ENCODE measurements around the gene TBC1D1.
"Not testable (repeated sequence)": the region's sequence is repeated elsewhere in the genome, so short reads cannot be mapped to it uniquely, and the experiment has no call there.

The TBC1D1 gene

GRCh38 chr4:37968747-37969146 is 77.9 kb downstream of the TBC1D1 start:
- H3K4me3 ChIP-seq (ENCODE audit: low read depth, low read length) = no peak overlapping the region
- TF ChIP-seq CTCF (IDR thresholded peaks at IDR 0.05; ENCODE audit: low read depth, low read length) = no peak

- 0 out of 2 replicates have a peak, but pooled peaks have one; percentile 26 for TF ChIP-seq CTCF (IDR thresholded peaks at IDR 0.05; ENCODE audit: low read depth, low read length)
- no peak overlapping the region for H3K4me3 ChIP-seq (ENCODE audit: low read depth, low read length)
Measured at GRCh38 chr4:37970702-37971101, 79.8 kb downstream of the TBC1D1 start.

- no peak overlapping the region for H3K4me3 ChIP-seq (ENCODE audit: low read depth, low read length)
- no peak for TF ChIP-seq CTCF (IDR thresholded peaks at IDR 0.05; ENCODE audit: low read depth, low read length)
Measured at GRCh38 chr4:37971202-37971601, 80.3 kb downstream of the TBC1D1 start.

- no peak overlapping the region for H3K4me3 ChIP-seq (ENCODE audit: low read depth, low read length)
- no peak for TF ChIP-seq CTCF (IDR thresholded peaks at IDR 0.05; ENCODE audit: low read depth, low read length)
Measured at GRCh38 chr4:37973441-37973840, 82.6 kb downstream of the TBC1D1 start.

DNA sequence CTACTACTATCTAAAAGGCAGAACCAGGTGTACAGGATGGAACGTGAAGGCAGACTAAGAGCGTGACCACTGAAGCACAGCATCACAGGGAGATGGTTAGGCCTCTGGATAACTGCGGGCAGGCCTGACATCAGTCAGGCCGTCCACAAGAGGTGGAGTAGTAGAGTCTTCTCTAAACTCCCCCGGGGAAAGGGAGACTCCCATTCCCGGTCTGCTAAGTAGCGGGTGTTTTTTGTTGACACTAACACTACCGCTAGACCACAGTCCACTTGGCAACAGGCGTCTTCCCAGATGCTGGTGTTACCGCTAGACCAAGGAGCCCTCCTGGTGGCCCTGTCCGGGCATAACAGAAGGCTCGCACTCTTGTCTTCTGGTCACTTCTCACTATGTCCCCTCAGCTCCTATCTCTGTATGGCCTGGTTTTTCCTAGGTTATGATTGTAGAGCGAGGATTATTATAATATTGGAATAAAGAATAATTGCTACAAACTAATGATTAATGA is 84.5 kb downstream of the TBC1D1 start:
- H3K4me3 ChIP-seq (ENCODE audit: low read depth, low read length) = not testable (repeated sequence)

DNA sequence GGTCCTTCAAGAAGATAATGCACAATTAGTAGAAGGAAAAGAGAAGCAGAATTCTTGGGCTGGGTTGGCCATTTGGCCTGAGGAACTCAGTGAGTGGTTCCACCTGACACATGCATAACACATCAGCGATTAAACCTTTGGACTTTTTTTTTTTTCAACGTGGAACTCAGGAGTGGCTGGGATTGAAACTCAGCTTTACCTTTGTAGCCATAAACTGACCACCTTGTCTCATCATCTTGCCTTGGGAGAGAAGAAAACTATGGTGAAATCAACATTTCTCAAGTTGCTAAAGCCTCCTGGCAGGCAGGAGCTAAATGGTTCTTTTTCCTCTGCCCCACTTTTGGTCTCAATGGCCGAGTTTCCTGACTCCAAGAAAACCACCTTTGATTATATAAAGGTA is 85.6 kb downstream of the TBC1D1 start:
- no peak for TF ChIP-seq CTCF (IDR thresholded peaks at IDR 0.05; ENCODE audit: low read depth, low read length)
- H3K4me3 ChIP-seq (ENCODE audit: low read depth, low read length) = peak overlapping the region; percentile 46

GRCh38 chr4:37976991-37977470 is 86.1 kb downstream of the TBC1D1 start:
- no peak for TF ChIP-seq CTCF (IDR thresholded peaks at IDR 0.05; ENCODE audit: low read depth, low read length)
- H3K4me3 ChIP-seq (ENCODE audit: low read depth, low read length) = peak overlapping the region; percentile 74

All from WI38 (cell line).